GM18499 (cell line): ENCODE results near the gene SULF2.

Experiments
- ATAC-seq: cut with Tn5 transposase; IDR thresholded peaks from one replicate; pipeline ENCODE4 v1.9.1; 2021; ENCODE audit warnings: moderate number of reproducible peaks; ENCODE audit not compliant: insufficient read depth, unreplicated experiment

Gene SULF2

DNA sequence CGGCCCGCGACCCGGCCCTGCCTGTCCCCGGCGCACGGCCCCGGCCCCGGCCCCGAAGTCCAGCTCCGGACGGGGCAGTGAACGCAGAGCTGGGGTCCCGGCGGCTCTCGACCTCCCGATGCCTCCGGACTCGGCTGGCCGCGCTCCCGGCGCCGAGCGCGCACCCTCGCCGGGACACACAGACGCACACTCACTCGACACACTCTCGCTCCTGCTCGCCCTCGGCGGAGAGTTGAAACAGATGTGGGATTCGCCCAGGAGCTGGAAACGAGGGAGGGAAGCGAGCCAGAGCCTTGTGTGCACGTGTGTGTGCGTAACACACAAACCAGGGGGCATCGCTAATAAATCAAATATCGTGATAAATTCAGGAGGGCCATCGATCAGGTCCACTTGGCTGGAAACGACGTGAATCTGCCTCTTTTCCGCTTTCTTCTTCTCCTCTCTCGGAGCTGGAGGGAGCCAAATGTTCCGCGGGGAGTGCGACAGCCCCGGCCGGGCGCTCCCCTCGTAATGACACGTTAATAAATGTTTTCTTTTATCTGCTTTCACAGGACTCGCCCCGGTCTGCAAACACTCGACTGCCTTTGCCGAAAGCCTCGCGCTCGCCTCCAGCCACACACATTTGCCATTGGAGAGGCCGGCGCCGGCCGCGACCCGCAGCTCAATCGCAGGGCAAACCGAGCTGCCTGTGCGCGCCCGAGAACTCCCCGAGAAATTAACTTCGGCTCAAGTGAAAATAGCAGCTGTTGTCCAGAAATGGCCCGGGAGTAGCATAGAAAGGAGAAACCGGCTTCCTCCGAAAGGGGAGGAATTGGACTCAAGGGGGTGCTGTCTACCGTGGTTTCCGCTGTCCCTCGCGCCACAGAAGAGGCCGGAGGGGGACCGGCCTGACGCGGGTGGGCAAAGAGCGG lies 828 bp upstream of the SULF2 start:
- ATAC-seq, result no peak

GRCh38 chr20:47784599-47785310 lies 526 bp downstream of the SULF2 start:
- ATAC-seq, result no peak

GRCh38 chr20:47783828-47784598 lies 1.3 kb downstream of the SULF2 start:
- no peak for ATAC-seq

GRCh38 chr20:47782920-47783552 lies 2.2 kb downstream of the SULF2 start:
- no peak for ATAC-seq

- ATAC-seq, result no peak
These were observed 3.2 kb downstream of the SULF2 start for GRCh38 chr20:47782076-47782475.

DNA sequence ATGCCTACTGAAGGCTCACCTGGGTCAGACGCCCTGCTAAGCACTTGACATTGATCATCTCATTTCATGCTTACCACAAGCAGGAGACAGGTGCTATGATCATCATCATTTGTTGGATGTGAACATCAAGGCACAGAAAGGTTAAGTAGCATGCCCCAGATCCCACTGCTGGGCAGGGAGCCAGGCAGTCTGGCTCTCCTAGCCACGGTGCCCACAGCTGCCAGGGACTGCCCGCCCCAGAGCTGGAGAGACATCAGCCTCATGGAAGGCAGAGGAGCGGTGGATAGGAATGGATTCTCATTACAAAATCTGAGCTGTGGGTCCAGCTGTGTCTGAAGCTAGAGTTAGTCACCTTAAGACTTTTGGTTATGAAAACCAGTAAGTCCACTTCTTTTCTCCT lies 3.6 kb downstream of the SULF2 start:
- ATAC-seq, result no peak

- no peak for ATAC-seq
These were observed 4.4 kb downstream of the SULF2 start for GRCh38 chr20:47780720-47781389.

GRCh38 chr20:47778398-47779354 lies 6.6 kb downstream of the SULF2 start:
- ATAC-seq, result no peak

DNA sequence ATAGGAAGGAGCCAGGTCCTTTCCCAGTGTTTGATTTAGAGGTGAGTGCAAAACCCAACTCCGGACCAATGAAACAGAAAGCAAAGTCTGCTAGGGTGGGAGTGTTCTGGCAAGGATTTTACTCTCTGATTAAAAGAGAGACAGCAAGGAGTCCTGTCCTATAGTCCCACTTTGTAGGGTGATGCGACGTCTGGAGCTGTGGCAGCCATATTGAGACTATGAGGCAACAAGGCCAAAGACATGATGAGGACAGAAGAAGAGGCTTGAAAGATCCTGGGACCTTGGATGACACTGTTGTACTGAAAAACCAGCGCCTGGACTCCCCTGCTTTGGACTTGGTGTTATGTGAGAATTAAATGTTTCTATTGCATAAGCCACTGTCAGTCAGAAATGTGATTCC lies 8.1 kb downstream of the SULF2 start:
- ATAC-seq, result no peak

- ATAC-seq, result no peak
These were observed 8.6 kb downstream of the SULF2 start for GRCh38 chr20:47776639-47777038.

DNA sequence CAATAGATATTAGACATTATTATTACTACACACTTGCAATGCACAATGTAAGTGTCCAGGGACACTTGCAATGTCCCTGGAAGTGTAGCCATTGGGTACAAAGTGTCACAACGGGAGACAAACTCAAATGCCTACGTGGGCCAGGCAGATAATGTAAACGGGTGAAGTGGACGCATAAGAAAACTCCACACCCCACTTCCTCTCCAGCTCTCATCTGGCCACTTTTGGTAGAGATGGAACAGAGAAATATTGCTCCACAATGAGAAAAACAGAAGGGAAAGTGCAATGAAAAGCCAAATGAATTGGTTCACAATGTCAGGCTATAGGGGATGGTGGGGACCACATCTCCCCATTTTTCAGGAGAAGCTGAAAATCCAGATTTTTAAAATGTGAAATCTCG lies 9.4 kb downstream of the SULF2 start:
- no peak for ATAC-seq

DNA sequence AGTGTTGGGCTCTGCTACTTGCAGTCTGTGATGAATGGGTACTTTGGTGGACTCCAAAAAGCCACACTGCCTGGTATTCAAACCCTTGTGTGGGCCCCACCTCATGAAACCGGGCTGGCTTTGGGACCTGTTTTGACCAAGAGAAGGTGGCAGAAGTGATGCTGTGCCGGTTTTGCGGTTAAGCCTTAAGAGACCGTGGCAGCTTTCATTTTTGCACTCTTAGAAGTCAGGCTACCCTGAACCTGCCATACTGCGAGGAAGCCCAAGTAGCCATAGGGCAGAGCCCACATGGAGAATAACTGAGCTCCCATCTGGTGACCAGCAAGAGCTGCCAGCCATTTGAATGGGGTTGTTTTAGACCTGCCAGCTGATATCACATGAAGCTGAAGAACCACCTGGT lies 10.2 kb downstream of the SULF2 start:
- ATAC-seq, result no peak

DNA sequence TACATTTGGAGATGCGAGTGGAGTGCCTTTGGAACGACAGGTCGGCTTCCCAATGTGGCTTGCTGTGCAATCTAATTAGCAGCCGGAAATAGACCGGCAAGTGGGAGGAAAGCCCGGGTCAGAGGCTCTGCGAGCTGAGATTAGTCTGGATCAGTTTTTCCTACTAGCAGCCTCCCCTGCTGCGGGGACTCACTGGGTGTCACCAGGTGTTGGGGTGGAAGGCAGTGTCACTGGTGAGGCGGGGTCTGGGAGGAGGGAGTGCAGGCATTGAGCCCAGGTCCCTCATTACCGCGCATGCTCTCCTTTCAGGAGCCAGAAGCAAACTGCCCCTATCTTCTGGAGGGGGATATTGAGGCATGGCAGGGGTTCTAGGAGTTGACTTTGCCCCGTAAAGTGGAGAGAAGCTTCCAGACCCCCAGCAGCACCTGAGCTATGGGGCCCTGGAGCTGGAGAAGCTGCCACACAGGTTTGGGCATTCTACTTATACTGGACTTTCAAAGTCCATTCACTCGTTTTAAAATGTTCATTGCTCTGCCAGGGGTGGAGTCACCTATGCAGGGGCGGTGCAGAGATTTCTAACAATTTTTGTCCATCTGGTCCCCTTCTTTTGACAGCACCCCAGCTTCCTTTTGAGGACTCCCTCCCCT lies 11.0 kb downstream of the SULF2 start:
- no peak for ATAC-seq

GRCh38 chr20:47773371-47773786 lies 11.9 kb downstream of the SULF2 start:
- ATAC-seq, result no peak

DNA sequence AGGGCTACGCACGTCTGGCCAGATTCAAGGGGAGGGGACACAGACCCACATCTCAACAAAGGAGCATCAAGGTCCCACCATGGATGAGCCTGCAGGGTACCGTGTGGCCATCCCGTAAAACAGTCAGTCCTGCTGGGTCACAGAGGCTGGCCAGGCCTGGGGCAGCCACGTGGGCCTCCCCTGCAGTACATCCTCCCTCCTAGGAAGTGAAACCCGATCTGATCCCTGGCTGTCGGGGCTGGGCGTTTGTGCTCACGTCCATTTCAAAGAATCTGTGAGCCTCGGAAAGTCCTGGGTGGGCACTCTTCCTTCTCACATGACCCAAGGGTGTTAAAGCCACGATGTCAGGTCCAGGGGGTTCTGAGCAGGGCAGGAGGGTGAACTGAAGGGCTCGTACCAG lies 14.3 kb downstream of the SULF2 start:
- ATAC-seq, result no peak

- no peak for ATAC-seq
These were observed 17.1 kb downstream of the SULF2 start for GRCh38 chr20:47768016-47768824.
